ENCODE measurements around the gene SLC30A5.

SLC30A5 gene

GRCh38 chr5:69138766-69139165 is 45.0 kb downstream of the SLC30A5 start:
- TF ChIP-seq SIN3A (IDR thresholded peaks at IDR 0.05; ENCODE audit: borderline replicate concordance, insufficient read depth, low read length) (no peak), TAF1 (IDR thresholded peaks at IDR 0.05; ENCODE audit: borderline replicate concordance, insufficient read depth, low read length) (no peak), REST (IDR thresholded peaks at IDR 0.05; ENCODE audit: insufficient read depth in 1 of 2, low read depth in 2 of 2, low read length in 2 of 2) (no peak), POLR2AphosphoS5 (IDR thresholded peaks at IDR 0.05; ENCODE audit: low read depth, low read length) (no peak), FOXP2 (optimal IDR thresholded peaks at IDR 0.05; ENCODE audit: borderline replicate concordance, extremely low read depth, extremely low read length, insufficient read depth) (no peak)

GRCh38 chr5:69140827-69141226 is 47.0 kb downstream of the SLC30A5 start:
- no peak for TF ChIP-seq TAF1 (IDR thresholded peaks at IDR 0.05; ENCODE audit: borderline replicate concordance, insufficient read depth, low read length)
- TF ChIP-seq FOXP2 (optimal IDR thresholded peaks at IDR 0.05; ENCODE audit: borderline replicate concordance, extremely low read depth, extremely low read length, insufficient read depth): no peak
- no peak for TF ChIP-seq REST (IDR thresholded peaks at IDR 0.05; ENCODE audit: insufficient read depth in 1 of 2, low read depth in 2 of 2, low read length in 2 of 2)
- no peak for TF ChIP-seq POLR2AphosphoS5 (IDR thresholded peaks at IDR 0.05; ENCODE audit: low read depth, low read length)
- TF ChIP-seq SIN3A (IDR thresholded peaks at IDR 0.05; ENCODE audit: borderline replicate concordance, insufficient read depth, low read length): no peak

GRCh38 chr5:69148981-69149675 is 55.3 kb downstream of the SLC30A5 start:
- no peak for TF ChIP-seq SIN3A (IDR thresholded peaks at IDR 0.05; ENCODE audit: borderline replicate concordance, insufficient read depth, low read length)
- no peak for TF ChIP-seq POLR2AphosphoS5 (IDR thresholded peaks at IDR 0.05; ENCODE audit: low read depth, low read length)
- TF ChIP-seq REST (IDR thresholded peaks at IDR 0.05; ENCODE audit: insufficient read depth in 1 of 2, low read depth in 2 of 2, low read length in 2 of 2): no peak
- no peak for TF ChIP-seq FOXP2 (optimal IDR thresholded peaks at IDR 0.05; ENCODE audit: borderline replicate concordance, extremely low read depth, extremely low read length, insufficient read depth)
- TF ChIP-seq TAF1 (IDR thresholded peaks at IDR 0.05; ENCODE audit: borderline replicate concordance, insufficient read depth, low read length): no peak

- TF ChIP-seq POLR2AphosphoS5 (IDR thresholded peaks at IDR 0.05; ENCODE audit: low read depth, low read length): no peak
- TF ChIP-seq FOXP2 (optimal IDR thresholded peaks at IDR 0.05; ENCODE audit: borderline replicate concordance, extremely low read depth, extremely low read length, insufficient read depth): no peak
- TF ChIP-seq TAF1 (IDR thresholded peaks at IDR 0.05; ENCODE audit: borderline replicate concordance, insufficient read depth, low read length): no peak
- TF ChIP-seq REST (IDR thresholded peaks at IDR 0.05; ENCODE audit: insufficient read depth in 1 of 2, low read depth in 2 of 2, low read length in 2 of 2): no peak
- no peak for TF ChIP-seq SIN3A (IDR thresholded peaks at IDR 0.05; ENCODE audit: borderline replicate concordance, insufficient read depth, low read length)
These were observed 55.8 kb downstream of the SLC30A5 start for GRCh38 chr5:69149676-69150010.
